HepG2 (cell line): ENCODE results near the gene PPARA. TPM values are rescaled to one million over a fixed set of nuclear protein-coding genes. Genes with fewer than 3 reads are reported as not detected.

ENCODE experiments used
- ATM ChIP-seq: fragments of 450-650 bp; IDR thresholded peaks from 2 replicates; pipeline ENCODE4 v1.7.1; 2017; ENCODE audit warnings: mild to moderate bottlenecking, borderline replicate concordance
- CENPT ChIP-seq: sonication (generic); formaldehyde crosslinking; IDR thresholded peaks from 2 replicates; pipeline ENCODE4 v1.8.0; 2022; ENCODE audit warnings: low read depth, mild to moderate bottlenecking, moderate library complexity, missing genetic modification reagents
- ELF3 ChIP-seq: IDR thresholded peaks from 2 replicates; pipeline ENCODE4 v1.6.1; 2016; ENCODE audit warnings: missing genetic modification reagents, missing compliant biosample characterization
- GABPB1 ChIP-seq: IDR thresholded peaks from 2 replicates; pipeline ENCODE4 v1.6.1; 2016; ENCODE audit warnings: mild to moderate bottlenecking, missing genetic modification reagents, moderate library complexity, missing compliant biosample characterization
- GPBP1L1 ChIP-seq: sonication (generic); formaldehyde crosslinking; IDR thresholded peaks from 2 replicates; pipeline ENCODE4 v1.5.0; 2020; ENCODE audit warnings: mild to moderate bottlenecking, missing genetic modification reagents
- HDAC2 ChIP-seq: sonication (generic); formaldehyde crosslinking; IDR thresholded peaks from 2 replicates; pipeline ENCODE4 v1.4.0; 2020; ENCODE audit warnings: missing genetic modification reagents
- MED13 ChIP-seq: sonication (generic); formaldehyde crosslinking; IDR thresholded peaks from 2 replicates; pipeline ENCODE4 v1.5.0; 2020; ENCODE audit warnings: missing genetic modification reagents
- RFX3 ChIP-seq: IDR thresholded peaks from 2 replicates; pipeline ENCODE4 v1.6.1; 2016; ENCODE audit warnings: missing biosample characterization, missing genetic modification reagents
- SALL2 ChIP-seq: sonication (generic); formaldehyde crosslinking; IDR thresholded peaks from 2 replicates; pipeline ENCODE4 v1.8.1; 2023; ENCODE audit warnings: mild to moderate bottlenecking, missing genetic modification reagents, inconsistent platforms
- SMARCE1 ChIP-seq: fragments of 450-650 bp; IDR thresholded peaks from 2 replicates; pipeline ENCODE4 v1.6.1; 2017; ENCODE audit warnings: borderline replicate concordance
- SNAPC2 ChIP-seq: sonication (generic); formaldehyde crosslinking; IDR thresholded peaks from 2 replicates; pipeline ENCODE4 v1.8.1; 2022; ENCODE audit warnings: mild to moderate bottlenecking, missing genetic modification reagents
- TMF1 ChIP-seq: sonication (generic); formaldehyde crosslinking; IDR thresholded peaks from 2 replicates; pipeline ENCODE4 v1.8.1; 2022; ENCODE audit warnings: low read depth, missing genetic modification reagents
- ZBTB4 ChIP-seq: sonication (generic); formaldehyde crosslinking; IDR thresholded peaks from 2 replicates; pipeline ENCODE4 v1.4.0; 2020; ENCODE audit warnings: missing genetic modification reagents, mild to moderate bottlenecking, borderline replicate concordance
- ZNF280D ChIP-seq: sonication (generic); formaldehyde crosslinking; IDR thresholded peaks from 2 replicates; pipeline ENCODE4 v1.5.1; 2020; ENCODE audit warnings: mild to moderate bottlenecking, missing genetic modification reagents
- ZNF382 ChIP-seq: sonication (generic); formaldehyde crosslinking; IDR thresholded peaks from 2 replicates; pipeline ENCODE4 v1.5.0; 2020; ENCODE audit warnings: missing genetic modification reagents, mild to moderate bottlenecking, borderline replicate concordance
- ZNF768 ChIP-seq: sonication (generic); formaldehyde crosslinking; IDR thresholded peaks from 2 replicates; pipeline ENCODE4 v1.4.0; 2020; ENCODE audit warnings: missing genetic modification reagents
- polyA plus RNA-seq, 8 experiments: library from polyadenylated mRNA; depleted of rRNA in 3 of 8; stranded (reverse) in 7 of 8; unstranded in 1 of 8; fragments of >200 nt; fragmentation: Illumina TruSeq in 4 of 8; extraction: Trizol in 4 of 8; gene quantifications; 2 replicates each; pipeline versions ENCODE4 v1.2.1 to v1.2.3, GENCODE V29; 2011 to 2016; ENCODE audit warnings: low read depth in 4 of 8, missing spikeins in 1 of 8, mixed read lengths in 1 of 8; ENCODE audit not compliant: insufficient read depth in 1 of 8
- total RNA-seq, 5 experiments: library from RNA; depleted of rRNA; stranded (reverse); fragments of >200 nt; fragmentation: Illumina TruSeq; extraction: Trizol; gene quantifications; 2 replicates each; pipeline ENCODE4 v1.2.3, GENCODE V29; 2016; ENCODE audit warnings: low read depth in 1 of 5
- TF ChIP-seq, protein P1 (sequence below): IDR thresholded peaks from 2 replicates; pipeline ENCODE4 v1.6.1; 2016
- TF ChIP-seq, protein P2 (sequence below): sonication (generic); formaldehyde crosslinking; IDR thresholded peaks from 2 replicates; pipeline ENCODE4 v1.5.0; 2020; ENCODE audit warnings: mild to moderate bottlenecking, missing genetic modification reagents

The PPARA gene
- total and polyA plus RNA-seq, 2 of the 13 experiments (the other 11 are each of a cell fraction or from before 2014, with no cell fraction given): 18.2 to 24.7 TPM

DNA sequence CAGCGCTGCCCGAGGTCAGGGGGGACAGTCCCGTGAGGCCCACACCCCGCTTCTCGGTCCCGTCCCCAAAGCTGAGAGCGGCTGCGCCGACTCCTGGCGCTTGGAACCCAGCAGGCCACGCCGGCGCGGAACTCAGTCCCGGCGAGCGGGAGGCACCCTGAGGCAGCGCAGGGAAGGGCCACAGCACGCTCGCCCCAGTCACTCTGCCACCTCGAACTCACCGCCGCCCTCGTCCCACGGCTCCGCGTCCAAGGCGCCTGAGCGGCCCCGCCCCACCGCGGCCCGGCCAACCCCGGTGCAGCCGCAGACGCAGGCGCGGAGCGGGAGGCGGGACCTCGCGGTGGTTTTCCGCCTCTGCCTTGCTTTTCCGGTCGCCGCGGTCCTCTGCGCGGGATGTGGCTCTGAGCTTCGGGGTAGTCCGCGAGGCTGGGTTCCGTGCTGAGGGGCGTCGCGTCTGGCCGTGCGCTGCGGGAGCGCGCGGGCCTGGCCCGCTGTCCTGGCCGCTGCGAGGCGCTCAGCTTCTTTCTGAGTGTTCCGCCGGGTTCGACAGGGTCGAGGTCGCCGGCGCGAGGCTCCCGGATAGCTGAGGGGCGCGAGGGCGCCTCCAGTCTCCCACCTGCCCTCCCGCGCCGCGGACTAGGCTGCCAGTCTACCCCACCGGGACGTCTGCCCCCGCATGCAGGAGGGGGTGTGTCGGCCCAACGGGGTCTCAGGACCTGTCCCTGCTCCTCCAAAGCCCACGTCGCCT is 99.9 kb downstream of the PPARA start, which contains the start of gene CDPF1 (continued):
- TF ChIP-seq RFX3 (CRISPR knock-in tag) (no peak), MED13 (CRISPR knock-in tag) (peak; percentile 62), SMARCE1 (no peak), ATM (no peak), CENPT (CRISPR knock-in tag) (peak; percentile 42; the same call in 1 of the 2 replicates), ZNF280D (CRISPR knock-in tag) (no peak), HDAC2 (CRISPR knock-in tag) (peak; percentile 35; the same call in 1 of the 2 replicates), SNAPC2 (CRISPR knock-in tag) (peak; percentile 58; the same call in 1 of the 2 replicates), GABPB1 (CRISPR knock-in tag) (peak; percentile 92), GPBP1L1 (CRISPR knock-in tag) (no peak), ZNF382 (no peak), ZBTB4 (peak; percentile 63), SALL2 (CRISPR knock-in tag) (peak; percentile 86), TMF1 (CRISPR knock-in tag) (peak; percentile 45; the same call in 1 of the 2 replicates), ZNF768 (CRISPR knock-in tag) (peak; percentile 56), ELF3 (CRISPR knock-in tag) (peak; percentile 87)
- TF ChIP-seq, protein P1, sequence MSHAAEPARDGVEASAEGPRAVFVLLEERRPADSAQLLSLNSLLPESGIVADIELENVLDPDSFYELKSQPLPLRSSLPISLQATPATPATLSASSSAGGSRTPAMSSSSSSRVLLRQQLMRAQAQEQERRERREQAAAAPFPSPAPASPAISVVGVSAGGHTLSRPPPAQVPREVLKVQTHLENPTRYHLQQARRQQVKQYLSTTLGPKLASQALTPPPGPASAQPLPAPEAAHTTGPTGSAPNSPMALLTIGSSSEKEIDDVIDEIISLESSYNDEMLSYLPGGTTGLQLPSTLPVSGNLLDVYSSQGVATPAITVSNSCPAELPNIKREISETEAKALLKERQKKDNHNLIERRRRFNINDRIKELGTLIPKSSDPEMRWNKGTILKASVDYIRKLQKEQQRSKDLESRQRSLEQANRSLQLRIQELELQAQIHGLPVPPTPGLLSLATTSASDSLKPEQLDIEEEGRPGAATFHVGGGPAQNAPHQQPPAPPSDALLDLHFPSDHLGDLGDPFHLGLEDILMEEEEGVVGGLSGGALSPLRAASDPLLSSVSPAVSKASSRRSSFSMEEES (CRISPR knock-in tag): 0 out of 2 replicates have a peak, but pooled peaks have one; percentile 43
- TF ChIP-seq, protein P2, sequence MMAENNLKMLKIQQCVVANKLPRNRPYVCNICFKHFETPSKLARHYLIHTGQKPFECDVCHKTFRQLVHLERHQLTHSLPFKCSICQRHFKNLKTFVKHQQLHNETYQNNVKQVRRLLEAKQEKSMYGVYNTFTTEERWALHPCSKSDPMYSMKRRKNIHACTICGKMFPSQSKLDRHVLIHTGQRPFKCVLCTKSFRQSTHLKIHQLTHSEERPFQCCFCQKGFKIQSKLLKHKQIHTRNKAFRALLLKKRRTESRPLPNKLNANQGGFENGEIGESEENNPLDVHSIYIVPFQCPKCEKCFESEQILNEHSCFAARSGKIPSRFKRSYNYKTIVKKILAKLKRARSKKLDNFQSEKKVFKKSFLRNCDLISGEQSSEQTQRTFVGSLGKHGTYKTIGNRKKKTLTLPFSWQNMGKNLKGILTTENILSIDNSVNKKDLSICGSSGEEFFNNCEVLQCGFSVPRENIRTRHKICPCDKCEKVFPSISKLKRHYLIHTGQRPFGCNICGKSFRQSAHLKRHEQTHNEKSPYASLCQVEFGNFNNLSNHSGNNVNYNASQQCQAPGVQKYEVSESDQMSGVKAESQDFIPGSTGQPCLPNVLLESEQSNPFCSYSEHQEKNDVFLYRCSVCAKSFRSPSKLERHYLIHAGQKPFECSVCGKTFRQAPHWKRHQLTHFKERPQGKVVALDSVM: 0 out of 2 replicates have a peak, but pooled peaks have one; percentile 13
